Urinary bladder (tissue), 4 donors: Measurements from ENCODE around the gene PUDP. TPM values are rescaled to one million over a fixed set of nuclear protein-coding genes. Genes with fewer than 3 reads are reported as not detected.
A peak's percentile ranks its signal among the peaks of the same experiment; 100 is the strongest.

Experiments used
- DNase-seq: peaks from one replicate; pipeline ENCODE4 v3.0.0-alpha.2; 2015; ENCODE audit errors: extremely low spot score
- H3K27ac ChIP-seq: one replicate; pipeline ENCODE4 v1.5.1; 2013; ENCODE audit warnings: low read depth, mild to moderate bottlenecking, moderate library complexity
- H3K36me3 ChIP-seq: one replicate; pipeline ENCODE4 v1.6.1; 2013; ENCODE audit warnings: mild to moderate bottlenecking, moderate library complexity; ENCODE audit not compliant: insufficient read depth
- H3K4me1 ChIP-seq: one replicate; pipeline ENCODE4 v1.6.1; 2013; ENCODE audit warnings: mild to moderate bottlenecking, moderate library complexity; ENCODE audit not compliant: insufficient read depth
- H3K4me3 ChIP-seq: one replicate; pipeline ENCODE4 v1.5.1; 2013; ENCODE audit warnings: low read depth, low read length
- WGBS: extraction: QIAGEN DNeasy Blood & Tissue Kit; methylation state at CpG from one replicate; pipeline ENCODE4 v1.1.7; 2013; 5-methylcytosine and 5-hydroxymethylcytosine counted together
- polyA plus RNA-seq: library from polyadenylated mRNA; stranded (reverse); fragments of 200-250 nt; gene quantifications from one replicate; pipeline ENCODE4 v1.2.3, GENCODE V29; 2013
- total RNA-seq: library from RNA; depleted of rRNA; stranded (reverse); fragments of >200 nt; gene quantifications from one replicate; pipeline ENCODE4 v1.2.3, GENCODE V29; 2014
- donor health status: healthy with polysubstance abuse.
- donor health status: healthy.

The PUDP gene
- total and polyA plus RNA-seq, 2 donors, result 10.2 to 11.6 TPM

DNA sequence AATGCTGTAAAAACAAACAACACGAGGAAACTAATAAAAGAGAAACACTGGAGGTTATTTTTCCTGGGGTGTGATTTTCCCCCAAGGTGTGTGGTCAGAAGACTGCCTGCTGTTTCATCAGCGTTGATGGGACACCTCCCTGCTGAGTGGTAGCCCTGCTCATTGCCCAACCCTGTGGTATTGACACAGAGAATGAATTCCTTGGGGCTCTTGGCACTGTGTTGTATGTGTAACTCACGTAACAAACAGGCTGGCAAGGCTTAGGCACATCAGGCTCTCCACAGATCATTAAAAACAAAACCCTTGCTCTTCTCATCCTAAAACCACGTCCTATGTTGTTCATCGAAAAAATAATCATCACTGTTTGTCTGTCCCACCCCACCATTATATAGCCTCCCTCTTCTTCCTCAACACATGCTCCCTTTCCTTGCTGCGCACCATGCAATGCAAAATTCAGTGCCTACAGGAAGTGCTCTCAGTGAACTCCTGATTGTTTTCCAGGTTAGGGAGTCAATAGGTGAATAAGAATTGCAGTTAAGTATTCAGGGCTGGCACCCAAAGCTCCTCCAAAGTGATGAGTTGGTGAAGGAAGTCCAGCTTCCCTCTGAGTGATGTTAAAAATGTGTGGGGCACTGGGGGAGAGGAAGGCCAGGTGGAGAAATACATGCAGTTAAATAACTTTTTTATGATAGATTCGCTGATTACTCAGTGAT, 11.4 kb upstream of the PUDP start:
- no peak for DNase-seq
- H3K4me3 ChIP-seq, result no peak overlapping the region
- H3K4me1 ChIP-seq, result no peaks in the 10 kb centered on the region
- no peaks in the 10 kb centered on the region for H3K36me3 ChIP-seq
- WGBS, result 75% methylated on average over 7 of the region's 7 CpGs
- H3K27ac ChIP-seq, result no peak overlapping the region

DNA sequence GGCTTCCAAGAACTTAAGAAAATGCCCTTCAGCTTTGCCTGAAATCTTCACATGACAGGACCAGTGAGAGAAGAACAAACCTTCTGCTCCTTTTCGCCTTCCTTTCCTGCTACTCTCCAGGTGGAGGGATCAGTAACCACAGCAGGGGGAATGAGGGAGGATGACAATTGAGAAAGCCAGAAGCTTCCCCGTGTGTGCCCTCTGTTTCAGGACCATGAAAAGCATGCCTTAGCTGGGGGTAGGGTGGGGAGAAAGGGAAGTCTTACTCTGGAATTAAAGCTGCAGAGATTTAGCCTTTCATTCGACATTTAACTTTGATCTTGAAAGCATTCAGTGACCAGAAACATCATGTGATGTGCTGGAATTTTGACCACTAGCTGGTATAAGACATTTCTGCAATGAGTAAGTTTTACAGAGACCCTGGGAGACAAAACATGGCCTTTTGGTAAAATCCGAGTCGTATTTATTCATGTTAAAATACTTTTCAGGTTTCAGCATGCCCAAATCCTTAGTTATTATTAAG, 10.6 kb upstream of the PUDP start:
- no peaks in the 10 kb centered on the region for H3K4me1 ChIP-seq
- H3K4me3 ChIP-seq, result no peak overlapping the region
- H3K36me3 ChIP-seq, result no peaks in the 10 kb centered on the region
- H3K27ac ChIP-seq, result no peak overlapping the region
- whole genome bisulfite sequencing, result 71% methylated on average over 5 of the region's 5 CpGs
- no peak for DNase-seq

GRCh38 chrX:7156879-7157278, 8.9 kb upstream of the PUDP start:
- no peak overlapping the region for H3K27ac ChIP-seq
- no peaks in the 10 kb centered on the region for H3K4me1 ChIP-seq
- no peak overlapping the region for H3K4me3 ChIP-seq
- WGBS, result 91% methylated on average over 3 of the region's 3 CpGs
- H3K36me3 ChIP-seq, result no peaks in the 10 kb centered on the region
- no peak for DNase-seq

DNA sequence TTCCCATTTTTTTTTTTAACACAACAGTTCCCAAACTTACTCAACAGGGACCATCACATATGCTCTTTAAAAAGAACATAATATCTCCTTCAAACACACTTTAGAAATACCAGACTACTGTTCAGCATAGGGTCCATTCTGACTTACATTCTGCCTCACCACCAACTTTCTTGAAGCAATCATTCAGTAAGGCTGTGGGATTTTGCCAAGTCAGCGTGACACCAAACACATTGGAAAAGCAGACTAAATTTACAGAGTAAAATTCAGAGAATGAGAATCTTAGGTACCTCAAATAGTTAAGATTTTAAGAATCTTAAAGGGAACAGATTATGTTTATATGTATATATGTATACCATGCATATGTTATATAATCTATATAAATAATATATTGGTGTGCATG, 7.2 kb upstream of the PUDP start:
- Histone ChIP-seq H3K36me3 (no peaks in the 10 kb centered on the region), H3K4me3 (no peak overlapping the region), H3K27ac (no peak overlapping the region), H3K4me1 (no peaks in the 10 kb centered on the region)
- DNase-seq, result no peak
- WGBS, result 98% methylated on average over 1 of the region's 1 CpG

DNA sequence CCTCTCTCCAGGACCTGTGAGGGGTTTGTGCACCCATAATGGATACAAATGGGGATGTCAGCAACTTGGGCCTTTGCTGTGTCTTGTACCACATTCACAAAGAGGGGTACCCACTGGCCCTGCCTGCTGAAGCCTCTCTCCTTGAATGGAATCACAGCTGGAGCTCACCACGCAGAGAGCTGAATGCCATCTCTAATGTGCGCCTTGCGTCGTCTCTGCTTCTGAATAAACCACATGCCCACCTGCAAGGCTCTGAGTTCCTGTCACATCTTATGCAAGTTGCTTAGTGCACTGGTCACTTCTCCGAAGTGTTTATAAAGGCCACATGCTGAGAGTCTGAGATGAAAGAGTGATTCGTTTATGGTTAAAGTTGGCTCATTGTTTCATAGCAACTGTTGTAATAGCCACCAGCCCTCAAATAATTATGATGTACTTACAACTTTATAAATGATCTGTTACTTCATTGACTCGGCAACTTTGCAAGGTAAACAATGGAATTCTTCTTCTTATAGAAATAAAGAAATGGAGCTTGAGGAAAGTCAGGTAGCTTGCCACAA, 6.2 kb upstream of the PUDP start:
- no peak overlapping the region for H3K4me3 ChIP-seq
- 62% methylated on average over 7 of the region's 7 CpGs for WGBS
- H3K27ac ChIP-seq, result no peak overlapping the region
- no peak for DNase-seq
- H3K4me1 ChIP-seq, result no peaks in the 10 kb centered on the region
- no peaks in the 10 kb centered on the region for H3K36me3 ChIP-seq

DNA sequence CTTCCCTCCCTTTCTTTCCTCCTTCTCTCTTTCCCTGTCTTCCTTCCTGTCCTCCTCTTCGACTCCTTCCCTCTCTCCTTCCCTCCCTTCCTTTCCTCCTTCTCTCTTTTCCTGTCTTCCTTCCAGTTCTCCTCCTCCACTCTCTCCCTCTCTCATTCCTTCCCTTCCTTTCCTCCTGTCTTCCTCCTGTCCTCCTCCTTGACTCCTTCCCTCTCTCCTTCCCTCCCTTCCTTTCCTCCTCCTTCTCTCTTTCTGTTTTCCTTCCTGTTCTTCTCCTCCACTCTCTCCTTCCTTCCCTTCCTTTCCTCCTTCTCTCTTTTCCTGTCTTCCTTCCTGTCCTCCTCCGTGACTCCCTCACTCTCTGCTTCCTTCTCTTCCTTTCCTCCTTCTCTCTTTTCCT, 5.3 kb upstream of the PUDP start:
- Histone ChIP-seq H3K4me1 (no peaks in the 10 kb centered on the region), H3K27ac (no peak overlapping the region), H3K36me3 (no peaks in the 10 kb centered on the region), H3K4me3 (no peak overlapping the region)
- DNase-seq, result no peak
- WGBS, result 86% methylated on average over 2 of the region's 2 CpGs

DNA sequence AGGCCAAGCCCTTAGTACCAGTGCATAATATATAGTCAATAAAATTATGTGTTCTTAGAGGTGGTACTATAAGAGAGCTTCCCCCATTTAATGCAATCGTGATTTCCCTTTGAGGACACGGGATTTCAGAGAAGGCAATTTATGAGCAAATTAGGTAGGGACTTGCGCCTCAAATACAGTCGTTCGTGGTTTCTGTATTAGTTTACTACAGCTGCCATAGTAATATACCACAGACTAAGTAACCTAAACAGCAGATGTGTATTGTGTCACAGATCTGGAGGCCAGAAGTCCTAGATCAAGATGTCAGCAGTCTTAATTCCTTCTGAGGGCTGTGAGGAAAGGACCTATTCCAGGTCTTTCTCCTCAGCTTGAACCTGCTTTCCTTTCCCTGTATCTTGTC, 1.5 kb upstream of the PUDP start:
- H3K4me1 ChIP-seq, result no peaks in the 10 kb centered on the region
- no peak overlapping the region for H3K4me3 ChIP-seq
- 80% methylated on average over 5 of the region's 5 CpGs for WGBS
- no peaks in the 10 kb centered on the region for H3K36me3 ChIP-seq
- no peak overlapping the region for H3K27ac ChIP-seq
- DNase-seq, result no peak

- WGBS, result under 1% methylated on average over 61 of the region's 61 CpGs
- DNase-seq, result no peak
- H3K4me1 ChIP-seq, result no peaks in the 10 kb centered on the region
- H3K36me3 ChIP-seq, result no peaks in the 10 kb centered on the region
- peak within 1 kb of the TSS; percentile 72 for H3K4me3 ChIP-seq
- H3K27ac ChIP-seq, result peak within 1 kb of the TSS; percentile 95
Observed at GRCh38 chrX:7147413-7147977, 458 bp downstream of the PUDP start, which contains the start of gene STS. Gene STS, plus strand, starts transcription at chrX:7147712. Its CDS starts 105,488 bp downstream, at chrX:7253200.

DNA sequence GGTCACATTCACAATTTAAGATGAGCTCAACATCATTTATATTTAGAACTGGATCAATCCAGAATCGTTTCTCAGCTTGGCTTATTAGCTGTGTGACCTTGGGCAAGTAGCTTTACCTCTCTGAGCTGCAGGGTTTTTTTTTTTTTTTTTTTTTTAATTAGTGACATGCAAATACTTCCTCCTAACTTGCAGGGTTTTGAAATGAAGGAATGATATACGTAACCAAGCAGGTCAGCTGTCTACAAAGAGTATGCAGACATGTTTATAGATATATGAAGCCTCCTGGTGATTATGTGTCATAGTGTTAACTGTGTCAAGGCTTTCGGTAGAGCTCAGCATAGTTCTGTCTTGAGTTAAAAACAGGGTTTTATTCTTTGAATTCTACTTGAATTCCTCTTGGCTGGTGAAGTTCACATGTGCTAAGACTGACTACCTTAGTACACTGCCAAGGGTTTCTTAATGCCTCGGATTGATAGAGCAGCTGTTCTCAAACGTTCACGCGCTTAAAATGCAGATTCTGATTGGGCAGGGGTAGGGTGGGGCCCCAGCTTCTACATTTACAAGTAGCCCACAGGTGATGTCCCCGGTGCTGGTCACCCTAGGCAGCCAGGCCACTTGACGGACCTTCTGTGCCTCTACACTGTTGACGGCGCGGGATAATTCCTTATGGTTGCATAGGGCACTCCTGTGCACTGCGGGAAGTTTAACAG, 1.1 kb downstream of the PUDP start:
- H3K36me3 ChIP-seq, result no peaks in the 10 kb centered on the region
- no peak for DNase-seq
- no peaks in the 10 kb centered on the region for H3K4me1 ChIP-seq
- H3K4me3 ChIP-seq, result peak overlapping the region; percentile 72
- H3K27ac ChIP-seq, result no peak overlapping the region
- WGBS, result 18% methylated on average over 13 of the region's 13 CpGs

- no peaks in the 10 kb centered on the region for H3K36me3 ChIP-seq
- H3K27ac ChIP-seq, result no peak overlapping the region
- no peak overlapping the region for H3K4me3 ChIP-seq
- 79% methylated on average over 3 of the region's 3 CpGs for WGBS
- no peaks in the 10 kb centered on the region for H3K4me1 ChIP-seq
- DNase-seq, result no peak
Observed at GRCh38 chrX:7146020-7146702, 1.8 kb downstream of the PUDP start.

- Histone ChIP-seq H3K4me1 (no peaks in the 10 kb centered on the region), H3K27ac (no peak overlapping the region), H3K36me3 (no peaks in the 10 kb centered on the region), H3K4me3 (no peak overlapping the region)
- no peak for DNase-seq
- 26% methylated on average over 3 of the region's 3 CpGs for WGBS
Observed at GRCh38 chrX:7145454-7145853, 2.5 kb downstream of the PUDP start.

GRCh38 chrX:7143941-7144525, 3.9 kb downstream of the PUDP start:
- Histone ChIP-seq H3K4me3 (no peak overlapping the region), H3K36me3 (no peaks in the 10 kb centered on the region), H3K4me1 (no peaks in the 10 kb centered on the region), H3K27ac (no peak overlapping the region)
- DNase-seq, result no peak
- 82% methylated on average over 8 of the region's 8 CpGs for WGBS

DNA sequence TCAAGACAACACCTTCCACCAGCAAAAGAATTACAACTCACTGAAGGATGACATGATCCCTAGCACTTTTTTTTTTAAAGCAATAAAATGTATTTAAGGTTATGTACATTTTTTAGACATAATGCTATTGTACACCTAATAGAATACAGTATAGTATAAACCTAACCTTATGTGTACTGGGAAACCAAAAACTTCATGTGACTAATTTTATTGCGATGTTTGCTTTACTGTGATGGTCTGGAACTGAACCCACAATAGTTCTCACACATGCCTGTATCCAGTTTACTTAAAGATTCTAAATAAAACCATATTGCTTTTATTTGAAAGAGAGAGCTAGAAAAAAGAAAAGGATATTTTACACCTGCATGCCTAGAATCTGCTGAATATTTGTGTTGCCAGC, 4.9 kb downstream of the PUDP start:
- 88% methylated on average over 1 of the region's 1 CpG for WGBS
- Histone ChIP-seq H3K27ac (no peak overlapping the region), H3K4me3 (no peak overlapping the region), H3K36me3 (no peaks in the 10 kb centered on the region), H3K4me1 (no peaks in the 10 kb centered on the region)
- DNase-seq, result no peak
